A549 (cell line): Measurements from ENCODE around the gene TMEM186. TPM values are rescaled to one million over a fixed set of nuclear protein-coding genes. Genes with fewer than 3 reads are reported as not detected.

Source experiments
- ATAC-seq, 2 experiments: fragments of 200-7000 bp in 1 of 2; fragments of >200 bp in 1 of 2; cut with Nextera tagmentation in 1 of 2; cut with Tn5 transposase in 1 of 2; 3 replicates each; pipeline versions ENCODE4 v1.8.0 to v1.9.1; 2018 to 2020; ENCODE audit warnings: mild to moderate bottlenecking in 1 of 2, moderate library complexity in 1 of 2
- CTCF ChIA-PET: fragments of 300-600 bp; sonication (Branson Sonifier 250); formaldehyde crosslinking; extraction: SDS; loops from one replicate; lab custom pipeline; 2021; ENCODE audit warnings: antibody characterized with exemption, inconsistent platforms; lab: Yijun Ruan, JAX
- POLR2A ChIA-PET: fragments of 350-600 bp; formaldehyde crosslinking; extraction: SDS; loops from one replicate; lab custom pipeline; 2021; ENCODE audit warnings: antibody characterized with exemption, inconsistent platforms; lab: Yijun Ruan, JAX
- DNase-seq, 2 experiments: peaks; one replicate each; pipeline versions ENCODE4 v3.0.0 to v3.0.0-alpha.2; 2011 to 2016; ENCODE audit warnings: low read depth in 1 of 2, low spot score in 1 of 2
- FAIRE-seq: peaks from 2 replicates; lab custom pipeline; 2011; peaks lifted over from hg19 to GRCh38; lab: Jason Lieb, UNC
- H3K27ac ChIP-seq, 2 experiments: fragments of >200 bp; sonication (Bioruptor Twin); formaldehyde crosslinking; 3 replicates each; pipeline ENCODE4 v1.5.1; 2016 to 2017
- H3K4me1 ChIP-seq: fragments of >200 bp; sonication (Bioruptor Twin); formaldehyde crosslinking; 3 replicates; pipeline ENCODE4 v1.6.1; 2016
- H3K4me2 ChIP-seq: fragments of >200 bp; sonication (Bioruptor Twin); formaldehyde crosslinking; 3 replicates; pipeline ENCODE4 v1.6.1; 2016
- H3K4me3 ChIP-seq: fragments of >200 bp; sonication (Bioruptor Twin); formaldehyde crosslinking; 3 replicates; pipeline ENCODE4 v1.5.1; 2016
- H3K9me3 ChIP-seq: fragments of >200 bp; sonication (Bioruptor Twin); formaldehyde crosslinking; 3 replicates; pipeline ENCODE4 v1.6.1; 2016
- CBX2 ChIP-seq: fragments of 200-600 bp; sonication (generic); IDR thresholded peaks from 2 replicates; pipeline ENCODE4 v1.6.1; 2016; ENCODE audit warnings: low read depth, mild to moderate bottlenecking, borderline replicate concordance
- EHF ChIP-seq: fragments of 250-450 bp; sonication (Bioruptor Pico); IDR thresholded peaks from 2 replicates; pipeline ENCODE4 v1.5.0; 2020; ENCODE audit warnings: mild to moderate bottlenecking
- ESRRA ChIP-seq: fragments of 150-350 bp; IDR thresholded peaks from 2 replicates; pipeline ENCODE4 v1.6.1; 2014; ENCODE audit warnings: mild to moderate bottlenecking, low read length, borderline replicate concordance
- FOXS1 ChIP-seq: fragments of 250-450 bp; sonication (Bioruptor Pico); IDR thresholded peaks from 2 replicates; pipeline ENCODE4 v1.5.0; 2020; ENCODE audit warnings: mild to moderate bottlenecking, moderate library complexity
- GATA3 ChIP-seq: IDR thresholded peaks from 2 replicates; pipeline ENCODE4 v1.6.1; 2012; ENCODE audit warnings: borderline replicate concordance
- HEYL ChIP-seq: fragments of 250-450 bp; sonication (Bioruptor Pico); IDR thresholded peaks from 2 replicates; pipeline ENCODE4 v1.8.0; 2021; ENCODE audit warnings: mild to moderate bottlenecking, moderate library complexity
- HMGXB4 ChIP-seq: fragments of 250-450 bp; sonication (Bioruptor Pico); IDR thresholded peaks from 2 replicates; pipeline ENCODE4 v1.5.0; 2021; ENCODE audit warnings: mild to moderate bottlenecking, moderate library complexity, borderline replicate concordance
- HOXB13 ChIP-seq: fragments of 250-450 bp; sonication (Bioruptor Pico); IDR thresholded peaks from 2 replicates; pipeline ENCODE4 v1.5.0; 2020; ENCODE audit warnings: low read depth, mild to moderate bottlenecking, moderate library complexity
- KDM1A ChIP-seq: fragments of 200-600 bp; sonication (generic); IDR thresholded peaks from 2 replicates; pipeline ENCODE4 v1.6.1; 2016; ENCODE audit warnings: low read depth, mild to moderate bottlenecking
- MAX ChIP-seq: IDR thresholded peaks from 2 replicates; pipeline ENCODE4 v1.6.1; 2012
- MAZ ChIP-seq: fragments of 150-350 bp; IDR thresholded peaks from 2 replicates; pipeline ENCODE4 v1.6.1; 2014; ENCODE audit warnings: antibody characterized with exemption, low read depth, low read length, borderline replicate concordance
- NPAS2 ChIP-seq: fragments of 250-450 bp; sonication (Bioruptor Pico); IDR thresholded peaks from 2 replicates; pipeline ENCODE4 v1.8.0; 2022; ENCODE audit warnings: mild to moderate bottlenecking, moderate library complexity, borderline replicate concordance
- NR3C1 ChIP-seq: fragments of >200 bp; sonication (Bioruptor Twin); formaldehyde crosslinking; IDR thresholded peaks from 3 replicates; pipeline ENCODE4 v1.6.1; 2017
- PBX3 ChIP-seq: IDR thresholded peaks from 2 replicates; pipeline ENCODE4 v1.6.1; 2012
- PHF8 ChIP-seq: fragments of 200-600 bp; sonication (generic); IDR thresholded peaks from 2 replicates; pipeline ENCODE4 v1.6.1; 2016; ENCODE audit warnings: low read depth, mild to moderate bottlenecking, antibody characterized with exemption, moderate library complexity, borderline replicate concordance
- REST ChIP-seq: fragments of 200-600 bp; sonication (generic); IDR thresholded peaks from 2 replicates; pipeline ENCODE4 v1.6.1; 2016; ENCODE audit warnings: antibody characterized with exemption, mild to moderate bottlenecking, moderate library complexity
- ZFP36 ChIP-seq: fragments of 450-650 bp; IDR thresholded peaks from 2 replicates; pipeline ENCODE4 v1.6.1; 2014; ENCODE audit warnings: borderline replicate concordance; ENCODE audit not compliant: partially characterized antibody
- ZSCAN20 ChIP-seq: fragments of 250-450 bp; sonication (Bioruptor Pico); IDR thresholded peaks from 2 replicates; pipeline ENCODE4 v1.8.0; 2022; ENCODE audit warnings: mild to moderate bottlenecking, moderate library complexity
- WGBS: methylation state at CpG from one replicate; pipeline ENCODE4 v1.1.6; 2017; ENCODE audit errors: missing lambda C conversion rate; 5-methylcytosine and 5-hydroxymethylcytosine counted together
- polyA plus RNA-seq, 4 experiments: library from polyadenylated mRNA; depleted of rRNA in 3 of 4; stranded (reverse); fragments of >200 nt; fragmentation: RNase III in 1 of 4; extraction: RNeasy Plus Mini Kit Qiagen cat#74134 plus additional on column Dnase treatment in 1 of 4; gene quantifications; 2 replicates in 3 of 4; 3 replicates in 1 of 4; pipeline ENCODE4 v1.2.3, GENCODE V29; 2011 to 2017
- TF ChIP-seq, protein P1 (sequence below): fragments of 250-450 bp; sonication (Bioruptor Pico); IDR thresholded peaks from 2 replicates; pipeline ENCODE4 v1.5.0; 2020; ENCODE audit warnings: low read depth, mild to moderate bottlenecking, moderate library complexity
- TF ChIP-seq, protein P2 (sequence below): IDR thresholded peaks from 2 replicates; pipeline ENCODE4 v1.6.1; 2012; ENCODE audit warnings: low read depth, borderline replicate concordance

TMEM186 gene
- polyA plus RNA-seq, 2 of the 4 experiments (the other 2 are of a cell fraction), result 10.9 to 12.7 TPM

GRCh38 chr16:8819411-8820034 is 22.1 kb upstream of the TMEM186 start:
- Histone ChIP-seq H3K27ac (no peak overlapping the region), H3K9me3 (no peaks in the 10 kb centered on the region), H3K4me2 (no peak overlapping the region), H3K4me3 (no peak overlapping the region), H3K4me1 (no peaks in the 10 kb centered on the region)
- TF ChIP-seq NR3C1 (no peak), MAX (no peak), HEYL (CRISPR knock-in tag) (no peak), NPAS2 (no peak), ZFP36 (no peak), HMGXB4 (CRISPR knock-in tag) (no peak), GATA3 (no peak), ZSCAN20 (CRISPR knock-in tag) (no peak), CBX2 (no peak), MAZ (no peak), EHF (CRISPR knock-in tag) (no peak)
- TF ChIP-seq, protein P1, sequence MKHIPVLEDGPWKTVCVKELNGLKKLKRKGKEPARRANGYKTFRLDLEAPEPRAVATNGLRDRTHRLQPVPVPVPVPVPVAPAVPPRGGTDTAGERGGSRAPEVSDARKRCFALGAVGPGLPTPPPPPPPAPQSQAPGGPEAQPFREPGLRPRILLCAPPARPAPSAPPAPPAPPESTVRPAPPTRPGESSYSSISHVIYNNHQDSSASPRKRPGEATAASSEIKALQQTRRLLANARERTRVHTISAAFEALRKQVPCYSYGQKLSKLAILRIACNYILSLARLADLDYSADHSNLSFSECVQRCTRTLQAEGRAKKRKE (CRISPR knock-in tag), result no peak
- no peak for ATAC-seq
- 93% methylated on average over 6 of the region's 6 CpGs for WGBS
- no peak for FAIRE-seq
- ChIA-PET CTCF (interaction anchor here (1.2 to 1.4 kb wide), 2 partner anchors 10 to 61 kb away, joined by 3 to 4 read pairs; no protein-coding TSS in a partner anchor), POLR2A (no interaction called here)
- no peak for DNase-seq

DNA sequence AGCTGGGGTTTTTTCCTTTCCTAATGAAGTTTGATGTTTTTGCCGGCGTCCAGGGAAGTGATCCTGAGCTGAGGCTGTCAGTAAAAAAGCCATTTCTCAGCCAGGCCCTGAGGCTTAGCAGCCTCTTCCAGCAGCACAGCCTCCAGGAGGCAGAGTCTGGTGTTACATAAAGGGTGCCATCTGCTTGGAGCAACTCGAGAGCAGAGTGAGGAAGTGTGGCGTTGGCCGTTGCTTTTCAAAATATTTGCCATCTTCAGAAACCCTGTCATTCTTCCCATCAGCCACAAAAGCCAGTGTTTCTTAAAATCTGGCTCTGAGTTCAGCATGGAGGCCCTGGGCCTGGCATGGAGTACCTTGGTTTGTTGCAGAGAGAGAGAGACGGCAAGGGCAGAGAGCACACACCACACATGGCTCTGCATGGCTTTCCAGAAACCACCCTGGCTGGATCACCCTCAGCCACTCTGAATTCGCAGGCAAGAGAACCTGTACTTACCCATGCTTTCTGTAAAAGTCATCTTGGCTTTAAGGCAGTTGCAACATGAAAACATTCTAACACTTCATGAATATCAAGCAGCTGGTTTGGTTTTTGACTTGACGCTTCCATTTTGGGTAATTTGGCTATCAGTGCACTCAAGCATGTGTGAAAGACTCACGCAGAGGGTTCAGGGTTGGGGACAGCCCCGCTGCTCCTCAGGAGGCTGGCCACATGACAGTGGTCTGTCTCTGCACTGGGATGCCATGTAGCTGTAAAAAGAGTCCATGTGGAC is 21.2 kb upstream of the TMEM186 start:
- Histone ChIP-seq H3K4me2 (no peak overlapping the region), H3K9me3 (no peaks in the 10 kb centered on the region), H3K4me1 (no peaks in the 10 kb centered on the region), H3K27ac (no peak overlapping the region), H3K4me3 (no peak overlapping the region)
- FAIRE-seq (no peak), ATAC-seq (no peak), DNase-seq (no peak)
- ChIA-PET CTCF (interaction anchor here (0.6 kb wide), 1 partner anchor 20 kb away, joined by 3 read pairs; no protein-coding TSS in a partner anchor), POLR2A (no interaction called here)
- 95% methylated on average over 10 of the region's 10 CpGs for WGBS
- TF ChIP-seq KDM1A (no peak), PBX3 (no peak), REST (no peak), ZFP36 (no peak), FOXS1 (CRISPR knock-in tag) (no peak), PHF8 (no peak), MAX (no peak), ESRRA (no peak), HOXB13 (no peak)
- TF ChIP-seq, protein P2, sequence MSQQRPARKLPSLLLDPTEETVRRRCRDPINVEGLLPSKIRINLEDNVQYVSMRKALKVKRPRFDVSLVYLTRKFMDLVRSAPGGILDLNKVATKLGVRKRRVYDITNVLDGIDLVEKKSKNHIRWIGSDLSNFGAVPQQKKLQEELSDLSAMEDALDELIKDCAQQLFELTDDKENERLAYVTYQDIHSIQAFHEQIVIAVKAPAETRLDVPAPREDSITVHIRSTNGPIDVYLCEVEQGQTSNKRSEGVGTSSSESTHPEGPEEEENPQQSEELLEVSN, result no peak
